HEK293 (cell line): ENCODE results near the gene ATXN1L.

Experiments
- CTCF ChIA-PET: fragments of 350-600 bp; formaldehyde crosslinking; extraction: SDS; loops from one replicate; lab custom pipeline; 2021; ENCODE audit warnings: antibody characterized with exemption; lab: Yijun Ruan, JAX
- POLR2A ChIA-PET: fragments of 300-600 bp; formaldehyde crosslinking; extraction: SDS; loops from one replicate; lab custom pipeline; 2020; ENCODE audit warnings: antibody characterized with exemption, inconsistent platforms; lab: Yijun Ruan, JAX
- H3K27ac ChIP-seq: fragments of 200-500 bp; sonication (Bioruptor generic); 2 replicates; pipeline ENCODE4 v1.5.1; 2014; ENCODE audit warnings: low read depth, low read length, control low read depth, inconsistent platforms; ENCODE audit errors: extremely low read depth
- H3K36me3 ChIP-seq, 2 experiments: fragments of 200-500 bp in 1 of 2; sonication (Bioruptor generic) in 1 of 2; 1 replicate in 1 of 2; 2 replicates in 1 of 2; pipeline ENCODE4 v1.5.1; 2014 to 2017; ENCODE audit warnings: inconsistent platforms in 2 of 2, low read length in 2 of 2; ENCODE audit not compliant: control insufficient read depth in 2 of 2, insufficient read depth in 1 of 2
- H3K4me1 ChIP-seq: fragments of 200-500 bp; sonication (Bioruptor generic); 2 replicates; pipeline ENCODE4 v1.5.1; 2014; ENCODE audit warnings: mild to moderate bottlenecking, low read length, inconsistent platforms; ENCODE audit not compliant: control insufficient read depth, insufficient read depth
- H3K4me3 ChIP-seq: 2 replicates; pipeline ENCODE4 v1.5.1; 2011; ENCODE audit warnings: low read depth, mild to moderate bottlenecking, control low read depth, low read length, moderate library complexity
- H3K9me3 ChIP-seq: fragments of 200-500 bp; sonication (Bioruptor generic); 2 replicates; pipeline ENCODE4 v1.5.1; 2014; ENCODE audit warnings: low read depth, low read length, inconsistent platforms; ENCODE audit not compliant: control insufficient read depth, insufficient read depth
- EGR2 ChIP-seq: fragments of 450-650 bp; formaldehyde crosslinking; IDR thresholded peaks from 2 replicates; pipeline ENCODE4 v1.5.1; 2016; ENCODE audit warnings: low read depth, missing biosample characterization, missing genetic modification characterization
- OVOL3 ChIP-seq: fragments of 450-650 bp; formaldehyde crosslinking; IDR thresholded peaks from 2 replicates; pipeline ENCODE4 v1.5.1; 2016; ENCODE audit warnings: missing biosample characterization, missing genetic modification characterization
- ZBTB17 ChIP-seq: fragments of 450-650 bp; formaldehyde crosslinking; IDR thresholded peaks from 2 replicates; pipeline ENCODE4 v1.5.1; 2016; ENCODE audit warnings: missing biosample characterization, missing genetic modification characterization
- ZBTB20 ChIP-seq: fragments of 450-650 bp; formaldehyde crosslinking; IDR thresholded peaks from 2 replicates; pipeline ENCODE4 v1.5.1; 2016; ENCODE audit warnings: missing biosample characterization, missing genetic modification characterization
- ZBTB48 ChIP-seq: fragments of 450-650 bp; formaldehyde crosslinking; IDR thresholded peaks from 2 replicates; pipeline ENCODE4 v1.5.1; 2016; ENCODE audit warnings: missing biosample characterization, missing genetic modification characterization
- ZNF132 ChIP-seq: fragments of 450-650 bp; formaldehyde crosslinking; IDR thresholded peaks from 2 replicates; pipeline ENCODE4 v1.5.1; 2017; ENCODE audit warnings: missing biosample characterization, missing genetic modification characterization, borderline replicate concordance
- ZNF2 ChIP-seq: fragments of 450-650 bp; formaldehyde crosslinking; IDR thresholded peaks from 2 replicates; pipeline ENCODE4 v1.5.1; 2016; ENCODE audit warnings: missing biosample characterization, missing genetic modification characterization
- ZNF214 ChIP-seq: fragments of 450-650 bp; formaldehyde crosslinking; IDR thresholded peaks from 2 replicates; pipeline ENCODE4 v1.5.1; 2017; ENCODE audit warnings: missing biosample characterization, mild to moderate bottlenecking, missing genetic modification characterization, borderline replicate concordance
- ZNF274 ChIP-seq, 2 experiments: fragments of 200-500 bp in 1 of 2; fragments of 450-650 bp in 1 of 2; sonication (Bioruptor generic) in 1 of 2; formaldehyde crosslinking in 1 of 2; IDR thresholded peaks; 2 replicates each; pipeline versions ENCODE4 v1.5.1 to v1.6.1; 2014 to 2016; ENCODE audit warnings: borderline replicate concordance in 1 of 2, inconsistent platforms in 1 of 2, low read length in 1 of 2, missing biosample characterization in 1 of 2, missing genetic modification characterization in 1 of 2
- ZNF341 ChIP-seq: fragments of 450-650 bp; formaldehyde crosslinking; IDR thresholded peaks from 2 replicates; pipeline ENCODE4; 2016; ENCODE audit warnings: low read depth, missing biosample characterization, missing genetic modification characterization
- ZNF501 ChIP-seq: fragments of 450-650 bp; formaldehyde crosslinking; IDR thresholded peaks from 2 replicates; pipeline ENCODE4 v1.5.1; 2016; ENCODE audit warnings: missing biosample characterization, missing genetic modification characterization
- ZNF530 ChIP-seq: fragments of 450-650 bp; formaldehyde crosslinking; IDR thresholded peaks from 2 replicates; pipeline ENCODE4 v1.5.1; 2016; ENCODE audit warnings: low read depth, missing biosample characterization, missing genetic modification characterization
- ZNF596 ChIP-seq: fragments of 450-650 bp; IDR thresholded peaks from 2 replicates; pipeline ENCODE4 v1.5.0; 2018; ENCODE audit warnings: missing biosample characterization, mild to moderate bottlenecking, missing genetic modification characterization, moderate library complexity
- TF ChIP-seq, protein P1 (sequence below): fragments of 450-650 bp; formaldehyde crosslinking; IDR thresholded peaks from 2 replicates; pipeline ENCODE4 v1.5.1; 2017; ENCODE audit warnings: missing biosample characterization, mild to moderate bottlenecking, missing genetic modification characterization, moderate library complexity
- TF ChIP-seq, protein P2 (sequence below): fragments of 450-650 bp; formaldehyde crosslinking; IDR thresholded peaks from 2 replicates; pipeline ENCODE4 v1.5.1; 2017; ENCODE audit warnings: missing biosample characterization, missing genetic modification characterization

ATXN1L gene

DNA sequence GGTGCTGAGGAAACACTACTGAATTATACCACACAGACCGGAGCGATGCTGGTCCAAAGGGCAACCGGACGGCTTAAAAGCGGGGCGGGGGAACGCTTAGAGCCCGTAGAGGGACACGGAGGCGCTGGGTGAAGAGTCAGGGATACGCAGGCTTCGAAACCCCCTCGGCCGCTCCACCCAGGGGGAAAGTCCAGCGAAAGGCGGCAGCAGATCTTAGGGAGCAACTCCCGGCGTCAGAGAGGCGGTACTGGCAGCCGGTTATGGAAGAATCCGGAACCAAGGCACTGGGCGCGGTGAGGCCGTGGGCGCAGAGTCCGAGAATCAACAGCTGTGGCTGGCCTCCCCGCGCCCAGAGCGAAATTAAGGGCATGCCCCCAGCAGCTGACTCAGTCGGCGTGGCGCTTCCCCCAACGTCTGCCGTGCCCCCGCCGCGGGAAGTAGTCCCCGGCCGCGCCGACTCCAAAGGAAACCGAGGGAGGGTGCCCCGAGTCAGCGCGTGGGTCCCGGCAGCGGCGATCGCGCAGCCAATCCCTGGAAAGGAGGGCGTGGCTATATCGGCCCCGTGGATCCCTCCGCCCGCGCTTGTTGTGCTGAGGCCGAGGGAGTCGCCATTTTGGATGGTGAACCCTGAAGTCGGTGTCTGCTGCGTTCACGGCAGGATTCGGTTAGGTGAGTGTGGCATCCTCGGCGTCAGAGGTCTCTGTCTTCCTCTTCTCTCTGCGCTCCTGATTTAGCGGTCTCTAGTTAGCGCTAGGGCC, 49.3 kb downstream of the ATXN1L start, which contains the start of gene IST1 (continued):
- TF ChIP-seq, protein P1, sequence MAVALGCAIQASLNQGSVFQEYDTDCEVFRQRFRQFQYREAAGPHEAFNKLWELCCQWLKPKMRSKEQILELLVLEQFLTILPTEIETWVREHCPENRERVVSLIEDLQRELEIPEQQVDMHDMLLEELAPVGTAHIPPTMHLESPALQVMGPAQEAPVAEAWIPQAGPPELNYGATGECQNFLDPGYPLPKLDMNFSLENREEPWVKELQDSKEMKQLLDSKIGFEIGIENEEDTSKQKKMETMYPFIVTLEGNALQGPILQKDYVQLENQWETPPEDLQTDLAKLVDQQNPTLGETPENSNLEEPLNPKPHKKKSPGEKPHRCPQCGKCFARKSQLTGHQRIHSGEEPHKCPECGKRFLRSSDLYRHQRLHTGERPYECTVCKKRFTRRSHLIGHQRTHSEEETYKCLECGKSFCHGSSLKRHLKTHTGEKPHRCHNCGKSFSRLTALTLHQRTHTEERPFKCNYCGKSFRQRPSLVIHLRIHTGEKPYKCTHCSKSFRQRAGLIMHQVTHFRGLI (tag by site-specific recombination), result peak; percentile 61
- no peak for TF ChIP-seq ZNF132 (tag by site-specific recombination)
- TF ChIP-seq ZNF341 (tag by site-specific recombination), result peak; percentile 97
- no peak for TF ChIP-seq ZNF274 (IDR thresholded peaks at IDR 0.05; ENCODE audit: low read length)
- TF ChIP-seq ZNF274 (tag by site-specific recombination; IDR thresholded peaks at IDR 0.05; ENCODE audit: borderline replicate concordance), result no peak
- TF ChIP-seq ZNF214, result no peak

DNA sequence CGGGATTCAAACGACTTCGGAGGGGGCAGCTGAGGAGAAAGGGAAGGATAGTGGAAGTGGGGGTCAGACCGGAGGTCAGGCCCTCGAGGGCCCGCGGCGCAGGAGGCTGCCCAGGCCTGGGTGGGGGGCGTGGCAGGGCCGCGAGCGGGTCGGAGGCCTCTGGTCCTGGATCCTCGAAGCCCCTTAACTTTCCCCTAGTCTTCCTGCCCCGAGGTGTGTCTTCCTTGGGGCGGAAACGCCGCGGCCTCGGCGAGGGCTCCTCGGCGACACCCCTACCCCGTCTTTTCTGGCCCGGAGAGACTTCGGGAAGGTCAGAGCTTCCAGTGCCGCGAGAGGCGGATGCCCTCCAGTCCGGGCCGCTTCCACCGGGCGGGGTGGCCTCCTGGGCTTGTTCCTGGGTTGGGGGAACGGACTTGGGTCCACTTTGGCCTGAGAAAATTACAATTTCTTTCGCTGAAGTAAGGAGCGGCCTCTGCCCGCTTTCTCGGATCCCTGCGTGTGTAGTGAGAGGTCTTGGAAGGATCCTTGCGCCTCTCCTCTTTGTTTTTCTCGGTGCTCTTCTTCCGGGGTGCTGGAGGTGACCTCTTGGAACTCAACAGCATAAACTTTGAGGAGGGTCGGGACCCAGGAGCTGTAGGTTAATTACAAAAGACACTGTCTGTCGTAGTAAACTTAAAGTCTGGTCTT, 50.0 kb downstream of the ATXN1L start:
- peak overlapping the region; percentile 83 for H3K27ac ChIP-seq
- POLR2A ChIA-PET, result interaction anchor here (1.0 to 6.0 kb wide), 5 partner anchors 9 to 87 kb away, joined by 4 to 51 read pairs (median 5); partner anchors contain the start of genes AP1G1 and ZNF821
- CTCF ChIA-PET, result interaction anchor here (0.6 kb wide), 1 partner anchor 31 kb away, joined by 3 read pairs; no protein-coding TSS in a partner anchor
- no peaks in the 10 kb centered on the region for H3K9me3 ChIP-seq
- H3K36me3 ChIP-seq, result peaks cover 5 to 7% of the 10 kb centered on the region in 2 experiments; a peak in 2 of 3 replicates
- peak overlapping the region; percentile 55 for H3K4me3 ChIP-seq
- no peak for TF ChIP-seq EGR2
- no peak for TF ChIP-seq ZNF530 (tag by site-specific recombination)
- TF ChIP-seq ZBTB48 (tag by site-specific recombination), result no peak
- TF ChIP-seq, protein P2, sequence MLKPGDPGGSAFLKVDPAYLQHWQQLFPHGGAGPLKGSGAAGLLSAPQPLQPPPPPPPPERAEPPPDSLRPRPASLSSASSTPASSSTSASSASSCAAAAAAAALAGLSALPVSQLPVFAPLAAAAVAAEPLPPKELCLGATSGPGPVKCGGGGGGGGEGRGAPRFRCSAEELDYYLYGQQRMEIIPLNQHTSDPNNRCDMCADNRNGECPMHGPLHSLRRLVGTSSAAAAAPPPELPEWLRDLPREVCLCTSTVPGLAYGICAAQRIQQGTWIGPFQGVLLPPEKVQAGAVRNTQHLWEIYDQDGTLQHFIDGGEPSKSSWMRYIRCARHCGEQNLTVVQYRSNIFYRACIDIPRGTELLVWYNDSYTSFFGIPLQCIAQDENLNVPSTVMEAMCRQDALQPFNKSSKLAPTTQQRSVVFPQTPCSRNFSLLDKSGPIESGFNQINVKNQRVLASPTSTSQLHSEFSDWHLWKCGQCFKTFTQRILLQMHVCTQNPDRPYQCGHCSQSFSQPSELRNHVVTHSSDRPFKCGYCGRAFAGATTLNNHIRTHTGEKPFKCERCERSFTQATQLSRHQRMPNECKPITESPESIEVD (tag by site-specific recombination), result no peak
- 0 out of 2 replicates have a peak, but pooled peaks have one; percentile 2 for TF ChIP-seq ZNF2
- peak; percentile 52; the same call in 1 of the 2 replicates for TF ChIP-seq ZNF501 (tag by site-specific recombination)
- TF ChIP-seq ZBTB20 (tag by site-specific recombination), result peak; percentile 60
- TF ChIP-seq OVOL3, result 0 out of 2 replicates have a peak, but pooled peaks have one; percentile 2
- peaks cover 6% of the 10 kb centered on the region; the same call in 1 of the 2 replicates for H3K4me1 ChIP-seq

DNA sequence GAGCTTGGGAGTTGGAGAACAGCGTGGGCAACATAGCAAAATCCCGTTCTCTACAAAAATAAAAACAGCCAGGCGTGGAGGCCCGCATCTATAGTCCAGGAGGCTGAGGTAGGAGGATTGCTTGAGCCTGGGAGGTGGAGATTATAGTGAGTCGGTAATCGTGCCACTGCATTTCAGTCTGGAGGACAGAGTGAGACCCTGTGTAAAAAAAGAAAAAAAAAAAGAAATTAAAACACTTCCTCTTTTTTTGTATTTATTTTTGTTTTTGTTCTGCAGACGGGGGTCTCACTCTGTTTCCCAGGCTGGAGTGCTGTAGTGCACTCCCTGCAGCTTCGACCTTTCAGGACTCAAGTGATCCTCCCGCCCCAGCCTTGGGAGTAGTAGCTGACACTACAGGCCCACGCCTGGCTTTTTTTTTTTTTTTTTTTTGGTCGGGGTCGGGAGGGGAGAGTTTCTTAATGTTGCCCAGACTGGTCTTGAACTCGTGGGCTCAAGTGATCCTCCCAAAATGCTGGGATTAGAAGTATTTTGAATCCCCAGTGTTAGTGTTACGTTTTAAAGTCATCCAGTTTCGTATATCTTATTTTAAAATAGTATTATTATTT, 51.1 kb downstream of the ATXN1L start:
- POLR2A ChIA-PET, result interaction anchor here (0.6 to 6.0 kb wide), 5 partner anchors 13 to 332 kb away, joined by 3 to 51 read pairs (median 5); partner anchors contain the start of genes AP1G1 and ZNF821
- no peak overlapping the region for H3K27ac ChIP-seq

More for the DNA sequence above, 51.1 kb downstream of the ATXN1L start:
- no peaks in the 10 kb centered on the region for H3K9me3 ChIP-seq
- H3K4me3 ChIP-seq, result peak overlapping the region; percentile 55
- H3K4me1 ChIP-seq, result peaks cover 6% of the 10 kb centered on the region; the same call in 1 of the 2 replicates
- H3K36me3 ChIP-seq, result peaks cover 5 to 7% of the 10 kb centered on the region in 2 experiments; a peak in 2 of 3 replicates
- TF ChIP-seq ZNF596 (tag by site-specific recombination) (no peak), ZBTB17 (tag by site-specific recombination) (peak; percentile 40; the same call in 1 of the 2 replicates)
- CTCF ChIA-PET, result interaction anchor here (0.6 to 0.7 kb wide), 2 partner anchors 21 to 32 kb away, joined by 3 read pairs; no protein-coding TSS in a partner anchor
